Head of caudate nucleus (tissue), 42 donors: ENCODE results near the gene GNAI3.
"Not testable (repeated sequence)": the region's sequence is repeated elsewhere in the genome, so short reads cannot be mapped to it uniquely, and the experiment has no call there.

Experiments
- DNase-seq, 42 donors: peaks; one replicate each; pipeline versions ENCODE4 v3.0.0 to v3.0.0-alpha.2; 2020 to 2021; ENCODE audit warnings: mixed read lengths in 7 of 42
- intact Hi-C: fragments of 100-400 bp; cut with DNase I; formaldehyde crosslinking; loops from one replicate; pipeline ENCODE4 v1.15.0; 2022

Gene GNAI3

DNA sequence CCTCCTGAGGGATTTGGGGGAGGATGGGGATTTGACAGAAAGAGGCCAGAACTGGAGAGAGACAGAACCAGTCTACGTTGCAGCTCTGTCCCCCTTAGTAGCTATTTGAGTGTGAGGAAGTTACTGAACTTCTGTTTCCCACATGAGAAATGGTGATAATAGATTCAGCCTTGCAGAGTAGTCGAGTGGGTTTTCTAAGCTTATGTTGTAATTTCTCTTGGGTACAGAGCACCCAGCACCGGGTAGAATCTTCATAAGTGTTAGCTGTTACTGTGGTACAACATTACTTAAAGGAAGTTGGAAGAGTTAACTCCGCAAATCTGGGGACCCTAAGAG is 112.2 kb downstream of the GNAI3 start:
- peak in 1 of 42 donors; percentile 38 for DNase-seq
- intact Hi-C loops = not testable (repeated sequence)

DNA sequence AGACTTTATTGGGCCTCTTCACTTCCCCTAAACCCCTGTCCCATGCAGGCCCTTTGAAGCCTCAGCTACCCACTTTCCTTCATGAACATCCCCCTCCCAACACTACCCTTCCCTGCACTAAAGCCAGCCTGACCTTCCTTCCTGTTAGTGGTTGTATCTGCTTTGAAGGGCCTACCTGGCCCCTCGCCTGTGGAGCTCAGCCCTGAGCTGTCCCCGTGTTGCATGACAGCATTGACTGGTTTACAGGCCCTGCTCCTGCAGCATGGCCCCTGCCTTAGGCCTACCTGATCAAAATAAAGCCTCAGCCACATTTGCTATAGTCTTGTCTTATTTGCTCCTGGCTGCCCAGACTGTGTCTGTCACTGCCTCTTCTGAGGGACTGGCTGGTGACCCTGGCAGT is 113.0 kb downstream of the GNAI3 start:
- DNase-seq = peak in 1 of 42 donors; percentile 30
- intact Hi-C loops = no loop called here

DNA sequence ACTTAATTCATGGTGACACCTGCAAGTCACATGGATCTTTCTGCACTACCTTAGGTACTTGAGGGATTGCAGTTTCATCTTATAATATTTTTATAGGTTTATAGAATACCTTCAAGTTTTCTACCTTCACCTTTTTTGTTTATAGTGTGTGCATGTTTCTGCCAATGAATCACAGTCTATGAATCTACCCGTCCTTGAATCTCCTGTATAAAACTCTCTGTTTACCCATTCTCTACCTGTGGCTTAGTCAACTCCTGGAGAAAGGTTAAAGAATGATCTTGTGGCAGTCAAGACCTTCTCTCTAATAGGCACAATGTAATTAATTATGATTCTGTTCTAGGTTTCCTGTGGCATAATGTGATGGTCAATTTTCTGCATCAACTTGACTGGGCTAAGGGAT is 116.3 kb downstream of the GNAI3 start:
- intact Hi-C loops = no loop called here
- no peak for DNase-seq

DNA sequence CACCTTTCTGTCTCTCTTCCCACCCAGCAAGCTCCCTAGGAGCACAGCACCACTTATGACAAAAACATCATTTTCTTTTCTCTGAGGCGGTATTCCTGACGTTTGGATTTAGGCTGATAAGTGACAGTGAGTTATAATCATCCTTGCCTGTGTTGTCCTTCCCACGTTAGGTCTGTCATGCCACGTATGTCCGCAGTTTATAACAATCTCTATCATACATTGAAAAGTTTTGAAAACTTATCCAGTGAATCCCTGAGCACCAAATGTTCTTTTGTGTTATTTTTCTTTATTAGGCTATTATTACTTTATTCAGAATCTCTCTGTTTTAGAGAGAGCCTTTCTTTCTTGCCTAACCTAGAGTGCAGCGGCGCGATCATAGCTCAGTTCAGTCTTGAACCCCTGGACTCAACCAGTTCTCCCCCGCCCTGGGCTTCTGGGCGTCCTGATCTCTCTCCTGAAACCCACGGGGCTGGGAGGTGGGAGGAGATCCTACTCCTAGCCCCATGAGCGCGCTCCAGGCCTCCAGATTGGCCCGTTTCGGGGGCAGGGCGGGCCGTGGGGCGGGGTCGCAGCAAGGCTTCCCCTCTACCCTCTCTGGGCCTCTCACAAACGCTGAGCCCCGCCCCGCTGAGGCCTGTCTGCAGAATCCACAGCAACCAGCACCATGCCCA is 119.2 kb downstream of the GNAI3 start, which contains the start of gene GSTM2:
Gene GSTM2 (plus strand): TSS at position 606 of the 671 bp plus-strand sequence. CDS start 59 bp downstream, at position 665.
- DNase-seq = peak; percentile 84 to 98 (median 94)
- intact Hi-C loops = no loop called here
